Measurements from ENCODE around the gene SNUPN.

GRCh38 chr15:75598361-75598760 lies 27.2 kb downstream of the SNUPN start:
- TF ChIP-seq CTCF (IDR thresholded peaks at IDR 0.05) (no peak), EP300 (IDR thresholded peaks at IDR 0.05) (no peak), POLR2AphosphoS5 (IDR thresholded peaks at IDR 0.05) (no peak), POLR2A (IDR thresholded peaks at IDR 0.05) (no peak)
